ENCODE data around the gene DNLZ.
A peak's percentile ranks its signal among the peaks of the same experiment; 100 is the strongest.
"Not testable (repeated sequence)": the region's sequence is repeated elsewhere in the genome, so short reads cannot be mapped to it uniquely, and the experiment has no call there.

DNLZ gene

DNA sequence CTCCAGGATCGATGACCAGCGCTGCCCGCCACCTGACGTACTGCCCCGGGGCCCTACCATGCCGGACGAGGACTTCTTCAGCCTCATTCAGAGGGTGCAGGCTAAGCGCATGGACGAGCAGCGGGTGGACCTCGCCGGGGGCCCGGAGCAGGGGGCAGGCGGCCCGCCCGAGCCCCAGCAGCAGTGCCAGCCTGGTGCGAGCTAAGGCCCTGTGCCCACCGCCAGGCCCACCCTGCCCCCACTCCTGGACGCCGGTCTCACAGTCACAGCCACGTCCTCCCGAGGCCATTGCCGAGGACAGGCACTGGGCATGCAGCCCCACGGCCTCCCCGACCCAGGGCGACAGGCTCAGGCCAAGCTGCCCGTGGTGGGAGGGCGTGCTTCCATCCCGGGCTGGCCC, 5.5 kb downstream of the DNLZ start:
- DNase-seq = no peak

DNA sequence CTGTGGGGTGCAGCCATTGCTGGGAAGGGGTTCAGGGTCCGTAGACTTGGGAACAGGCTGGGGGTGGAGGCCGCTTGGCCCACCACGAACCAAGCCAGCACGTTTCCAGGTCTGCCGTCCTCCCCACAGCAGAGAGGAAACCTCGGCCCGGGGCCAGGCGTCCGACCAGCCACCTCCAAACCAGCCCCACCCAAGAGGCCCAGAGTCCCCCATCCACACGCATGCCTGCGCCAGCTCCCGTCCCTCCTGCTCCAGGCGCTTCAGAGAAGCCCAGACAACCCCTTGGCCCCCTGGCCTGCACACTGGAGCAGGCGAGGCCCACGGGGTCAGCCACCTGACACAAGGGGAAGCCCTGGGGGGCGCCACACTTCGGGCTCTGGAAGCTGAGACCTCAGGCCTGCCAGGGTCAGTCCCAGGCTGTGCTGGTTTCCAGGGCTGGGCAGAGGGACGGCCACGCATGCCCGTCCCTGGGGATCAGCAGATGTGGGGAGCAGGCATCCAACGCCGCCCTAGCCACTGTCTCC, 6.3 kb downstream of the DNLZ start:
- no peak for DNase-seq

DNA sequence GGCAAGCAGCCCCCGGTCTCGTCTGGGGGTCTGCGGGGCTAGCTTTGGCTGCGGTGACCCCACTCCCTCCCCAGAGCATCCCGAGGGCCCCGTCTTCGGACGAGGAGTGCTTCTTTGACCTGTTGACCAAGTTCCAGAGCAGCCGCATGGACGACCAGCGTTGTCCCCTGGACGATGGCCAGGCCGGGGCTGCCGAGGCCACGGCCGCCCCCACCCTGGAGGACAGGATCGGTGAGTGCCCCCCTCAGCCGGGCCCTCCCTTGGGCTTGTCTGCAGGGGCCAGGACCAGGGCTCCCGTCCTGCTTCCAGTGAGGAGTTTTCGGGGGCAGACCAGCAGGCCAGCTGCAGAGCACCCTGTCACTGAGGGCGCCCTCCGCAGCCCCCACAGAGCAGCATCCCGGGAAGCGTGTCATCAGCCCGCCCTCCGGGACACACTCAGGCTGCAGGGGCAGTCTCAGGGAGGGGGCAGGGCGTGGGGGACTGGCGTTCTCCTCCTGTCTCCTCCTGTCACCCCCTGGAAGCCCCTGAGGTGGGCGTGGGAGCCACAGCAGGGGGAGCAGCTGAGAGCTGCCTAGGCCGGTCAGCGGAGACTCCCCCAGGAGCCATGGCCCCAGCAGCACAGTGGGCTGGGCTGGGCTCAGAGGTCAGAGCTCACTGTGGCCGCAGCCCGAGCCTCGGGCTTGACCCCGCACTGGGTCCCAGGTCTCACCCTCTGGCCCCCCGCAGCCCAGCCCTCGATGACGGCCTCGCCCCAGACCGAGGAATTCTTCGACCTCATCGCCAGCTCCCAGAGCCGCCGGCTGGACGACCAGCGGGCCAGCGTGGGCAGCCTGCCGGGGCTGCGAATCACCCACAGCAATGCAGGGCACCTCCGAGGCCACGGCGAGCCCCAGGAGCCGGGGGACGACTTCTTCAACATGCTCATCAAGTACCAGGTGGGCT, 7.7 kb downstream of the DNLZ start:
- DNase-seq = no peak

DNA sequence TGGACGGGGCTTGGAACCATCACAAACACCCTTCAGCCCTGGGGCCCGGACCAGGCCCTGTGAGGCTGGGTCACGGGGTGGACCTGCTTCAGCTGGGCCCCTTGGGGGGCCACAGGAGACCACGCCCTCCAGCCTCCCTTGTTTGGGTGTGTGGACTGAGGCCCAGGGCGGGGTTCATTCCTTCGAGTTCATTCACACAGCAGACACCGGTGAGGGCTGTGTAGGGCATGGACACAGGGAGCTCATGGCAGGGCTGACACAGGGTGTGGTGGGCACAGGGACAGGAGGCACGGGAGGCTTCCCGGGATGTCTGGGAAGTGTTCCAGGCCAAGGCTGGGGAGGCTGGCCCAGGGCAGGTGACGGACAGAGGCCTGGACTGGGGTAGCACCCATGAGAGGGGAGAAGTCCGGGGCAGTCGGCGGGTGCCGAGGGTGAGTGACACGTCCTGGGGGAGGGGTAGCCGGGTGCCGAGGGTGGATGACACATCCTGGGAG, 8.9 kb downstream of the DNLZ start:
- no peak for DNase-seq

DNA sequence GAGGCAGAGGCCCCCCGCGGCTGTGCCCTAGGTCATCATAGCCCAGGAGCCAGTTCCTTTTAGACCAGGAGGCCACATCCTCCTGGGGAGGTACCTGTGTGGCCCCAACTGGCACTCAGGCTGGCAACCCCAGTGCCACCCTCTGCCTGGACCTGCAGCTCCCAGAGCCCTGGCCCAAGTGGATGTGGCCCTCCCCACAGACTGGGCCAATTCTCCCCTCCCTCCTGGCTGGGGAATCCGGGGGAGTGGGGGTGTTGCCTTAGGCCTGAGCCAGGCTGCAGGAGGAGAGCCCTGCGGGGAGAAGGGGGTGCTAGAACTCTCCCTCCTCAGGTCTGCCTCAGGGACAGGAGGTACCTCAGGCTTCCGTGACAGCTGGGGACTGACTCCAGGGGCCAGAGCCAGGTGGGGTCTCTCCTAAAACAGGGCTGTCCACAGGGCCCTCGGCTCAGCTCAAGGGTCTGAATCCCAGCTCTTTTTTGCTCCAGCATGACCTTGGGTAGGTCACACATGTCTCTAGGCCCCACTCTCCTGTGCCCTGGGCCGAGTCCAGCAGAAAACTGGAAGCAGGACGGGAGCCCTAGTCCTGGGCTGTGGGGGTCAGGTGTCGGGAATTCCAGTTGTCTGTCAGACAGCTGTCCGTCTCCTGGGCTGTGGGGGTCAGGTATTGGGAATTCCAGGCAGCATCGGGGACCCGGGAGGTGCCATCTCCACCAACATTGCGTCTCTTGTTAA, 9.6 kb downstream of the DNLZ start:
- no peak for DNase-seq

DNA sequence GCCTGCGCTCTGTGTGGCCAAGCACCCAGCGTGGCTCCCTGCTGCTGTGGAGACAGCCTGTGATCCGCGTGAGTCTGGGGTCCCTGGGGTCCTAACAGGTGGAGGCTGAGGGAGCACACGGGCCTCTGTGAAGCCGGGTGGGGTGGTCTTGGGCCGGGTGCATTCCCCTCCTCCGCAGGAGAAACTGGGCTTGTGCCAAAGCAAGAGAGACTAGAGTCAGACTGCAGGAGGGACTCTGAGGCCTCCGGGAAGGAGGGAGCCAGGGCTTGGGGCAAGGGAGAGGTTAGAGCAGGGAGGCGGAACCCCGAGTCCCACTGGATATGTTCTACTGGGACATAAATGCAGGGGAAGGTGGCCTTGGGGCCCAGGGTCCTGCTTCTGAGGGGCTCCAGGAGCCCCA, 10.5 kb downstream of the DNLZ start:
- no peak for DNase-seq

DNA sequence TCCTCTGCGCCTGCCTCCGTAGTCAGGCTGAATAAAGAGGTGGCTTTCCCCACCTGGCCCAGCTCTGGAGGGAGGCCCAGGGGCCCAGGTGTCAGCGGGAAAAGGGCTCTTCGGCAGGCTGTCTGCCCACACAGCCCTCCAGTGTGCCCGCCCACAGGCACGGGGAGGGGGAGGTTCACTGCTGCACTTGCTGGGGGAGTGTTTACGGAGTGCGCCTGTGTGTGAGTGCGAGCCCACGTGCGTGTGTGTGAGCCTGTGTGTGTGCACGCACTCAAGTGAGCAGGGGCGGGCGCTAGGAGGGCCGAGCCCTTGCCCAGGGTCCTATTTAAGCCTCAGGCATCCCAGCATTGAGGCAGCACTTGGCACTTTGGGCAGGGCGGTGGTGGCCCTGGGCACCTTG, 10.9 kb downstream of the DNLZ start:
- no peak for DNase-seq

DNA sequence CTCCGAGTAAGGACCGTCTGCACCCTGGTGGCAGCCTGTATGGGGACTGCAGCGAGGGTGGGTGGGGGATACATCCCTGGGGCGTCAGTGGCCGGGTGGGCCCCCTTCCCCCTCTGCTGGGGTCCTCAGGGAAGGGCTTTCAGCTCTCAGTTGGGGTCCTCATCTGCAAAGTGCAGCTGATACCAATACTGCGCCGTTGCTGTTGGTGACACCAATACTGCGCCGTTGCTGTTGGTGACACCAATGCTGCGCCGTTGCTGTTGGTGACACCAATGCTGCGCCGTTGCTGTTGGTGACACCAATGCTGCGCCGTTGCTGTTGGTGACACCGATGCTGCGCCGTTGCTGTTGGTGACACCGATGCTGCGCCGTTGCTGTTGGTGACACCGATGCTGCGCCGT, 11.7 kb downstream of the DNLZ start:
- not testable (repeated sequence) for DNase-seq

DNA sequence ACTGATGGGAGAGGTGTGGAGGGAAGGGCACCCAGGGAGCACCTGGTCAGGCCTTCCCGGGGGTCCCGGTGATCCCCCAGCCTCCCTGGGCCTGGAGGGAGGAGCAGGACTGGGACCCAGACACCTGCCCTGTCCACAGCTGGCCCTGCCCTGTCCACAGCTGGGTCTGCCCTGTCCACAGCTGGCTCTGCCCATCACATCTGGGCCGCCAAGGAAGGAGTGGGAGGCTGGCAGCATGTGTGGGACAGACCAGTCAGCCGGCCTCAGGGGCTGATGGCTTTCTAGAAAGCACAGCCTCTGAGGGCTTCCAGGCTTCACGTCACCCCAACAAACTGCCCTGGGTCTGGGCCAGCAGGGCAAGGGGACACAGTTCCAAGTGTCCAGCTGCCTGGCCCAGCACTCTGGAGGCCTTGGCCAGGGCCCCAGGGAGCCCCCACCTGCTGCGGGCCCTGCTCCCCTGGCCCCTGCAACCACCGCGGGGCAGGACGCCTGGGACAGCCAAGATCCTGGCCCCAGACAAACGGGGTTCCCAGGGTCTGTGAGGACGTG, 12.2 kb downstream of the DNLZ start:
- no peak for DNase-seq

DNA sequence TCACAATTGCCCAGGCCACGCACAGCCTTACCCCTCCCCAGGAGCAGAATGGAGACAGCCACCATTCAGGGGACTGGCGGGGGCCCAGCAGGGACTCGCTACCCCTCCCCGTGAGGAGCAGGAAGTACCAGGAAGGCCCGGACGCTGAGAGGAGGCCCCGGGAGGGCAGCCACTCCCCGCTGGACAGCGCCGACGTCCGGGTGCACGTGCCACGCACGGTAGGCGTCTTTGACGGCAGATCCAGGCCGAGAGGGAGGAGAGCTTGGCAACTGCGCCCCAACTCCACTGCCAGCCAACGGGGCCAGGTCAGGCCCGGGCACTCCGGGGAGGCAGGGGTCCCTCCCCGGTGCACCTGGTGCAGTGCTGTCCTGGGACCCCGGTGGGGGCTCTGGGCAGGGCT, 14.0 kb downstream of the DNLZ start:
- no peak for DNase-seq

DNA sequence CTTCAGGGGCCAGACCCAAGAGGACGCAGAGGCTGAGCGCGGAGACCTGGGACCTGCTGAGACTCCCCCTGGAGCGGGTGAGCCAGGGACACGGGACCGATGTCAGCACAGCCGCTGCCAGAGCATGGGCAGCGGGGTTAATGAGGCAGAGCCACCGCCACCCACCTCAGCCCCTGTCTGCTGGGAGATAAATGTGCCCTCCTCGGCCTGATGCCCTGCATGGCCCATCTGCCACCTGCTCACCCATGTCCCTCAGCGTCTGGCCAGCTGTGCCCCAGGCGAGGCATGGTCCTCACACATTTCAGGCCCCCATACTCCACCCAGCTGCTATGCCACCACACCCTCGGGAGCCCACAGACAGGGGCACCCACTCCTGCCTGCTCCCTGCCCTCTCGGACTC, 14.9 kb downstream of the DNLZ start:
- no peak for DNase-seq

DNA sequence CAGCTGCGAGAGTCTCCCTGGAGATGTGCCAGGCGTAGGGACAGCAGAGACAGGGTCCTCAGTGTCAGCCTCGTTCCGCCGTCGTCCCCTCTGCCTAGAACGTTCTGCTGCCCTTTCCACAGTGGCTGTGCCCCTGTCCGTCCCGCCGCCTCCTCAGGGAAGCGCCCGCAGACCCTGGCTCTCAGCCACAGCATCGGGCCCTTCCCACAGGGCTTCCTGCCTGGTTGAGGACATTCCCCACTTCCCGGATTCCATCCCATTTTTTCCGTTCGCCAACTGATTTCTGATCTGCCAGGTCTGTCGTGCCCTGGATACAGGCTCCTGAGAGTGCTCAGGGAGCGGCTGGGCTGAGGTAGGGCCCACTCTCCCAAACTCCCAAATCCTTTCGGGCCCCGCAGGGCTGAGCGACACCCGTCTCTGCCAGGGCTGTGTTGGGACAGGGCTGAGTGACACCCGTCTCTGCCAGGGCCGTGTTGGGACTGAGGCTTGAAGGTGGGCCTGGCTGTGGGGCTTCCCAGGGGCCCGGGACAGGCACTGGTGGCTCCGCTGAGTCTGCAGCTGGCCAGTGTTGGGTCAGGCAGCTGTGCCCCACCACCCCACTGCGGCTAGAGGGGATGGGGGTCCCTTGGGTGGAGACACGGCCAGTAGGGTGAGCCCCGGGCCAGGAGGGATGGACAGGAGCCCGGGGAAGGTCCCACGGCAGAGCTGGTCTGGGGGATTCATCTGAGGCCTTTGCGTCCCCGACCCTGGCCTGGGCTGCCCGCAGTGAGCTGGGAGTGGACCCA, 15.9 kb downstream of the DNLZ start:
- DNase-seq = no peak

DNA sequence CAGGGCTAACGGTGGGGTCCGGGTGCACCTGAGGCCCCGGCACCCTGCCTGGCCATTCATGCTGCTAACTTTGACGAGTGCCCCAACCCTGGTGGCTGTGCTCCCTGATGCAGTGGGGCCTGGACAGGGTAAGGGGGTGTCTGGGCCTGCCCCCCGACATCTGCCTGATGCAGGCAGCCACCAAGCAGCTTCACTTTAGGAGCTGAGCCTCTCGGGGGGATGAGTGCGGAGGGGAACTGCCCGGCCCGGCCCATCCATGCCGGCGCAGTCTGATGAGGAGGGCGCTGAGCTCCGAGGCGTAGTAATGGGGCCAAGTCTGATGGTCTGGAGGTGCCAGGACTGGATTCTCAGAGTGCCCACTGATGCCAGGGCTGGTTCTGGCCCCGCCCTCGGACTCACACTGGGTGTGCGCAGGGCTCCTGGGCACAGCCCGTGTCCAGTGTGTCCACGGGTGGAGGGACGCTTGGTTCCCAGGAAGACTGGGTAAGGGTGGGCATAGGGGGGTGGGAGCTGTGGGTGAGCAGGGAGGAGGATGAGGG, 16.5 kb downstream of the DNLZ start:
- DNase-seq = no peak

DNA sequence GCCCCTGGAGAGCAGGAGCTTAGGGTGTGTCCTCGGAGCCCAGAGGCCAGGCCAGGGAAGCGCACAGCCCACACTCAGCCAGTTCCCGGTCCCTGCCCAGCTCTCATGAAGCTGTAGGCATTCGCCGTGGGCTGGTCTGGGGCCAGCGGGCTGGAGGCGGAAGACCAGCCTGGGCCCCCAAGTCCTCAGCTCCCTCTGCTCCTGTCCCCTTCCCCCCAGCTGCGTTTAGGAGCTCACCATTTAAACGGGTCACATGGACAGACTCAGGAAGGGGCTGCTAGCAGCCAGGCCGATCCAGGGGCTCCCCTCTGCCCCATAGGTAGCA, 17.4 kb downstream of the DNLZ start:
- no peak for DNase-seq

DNA sequence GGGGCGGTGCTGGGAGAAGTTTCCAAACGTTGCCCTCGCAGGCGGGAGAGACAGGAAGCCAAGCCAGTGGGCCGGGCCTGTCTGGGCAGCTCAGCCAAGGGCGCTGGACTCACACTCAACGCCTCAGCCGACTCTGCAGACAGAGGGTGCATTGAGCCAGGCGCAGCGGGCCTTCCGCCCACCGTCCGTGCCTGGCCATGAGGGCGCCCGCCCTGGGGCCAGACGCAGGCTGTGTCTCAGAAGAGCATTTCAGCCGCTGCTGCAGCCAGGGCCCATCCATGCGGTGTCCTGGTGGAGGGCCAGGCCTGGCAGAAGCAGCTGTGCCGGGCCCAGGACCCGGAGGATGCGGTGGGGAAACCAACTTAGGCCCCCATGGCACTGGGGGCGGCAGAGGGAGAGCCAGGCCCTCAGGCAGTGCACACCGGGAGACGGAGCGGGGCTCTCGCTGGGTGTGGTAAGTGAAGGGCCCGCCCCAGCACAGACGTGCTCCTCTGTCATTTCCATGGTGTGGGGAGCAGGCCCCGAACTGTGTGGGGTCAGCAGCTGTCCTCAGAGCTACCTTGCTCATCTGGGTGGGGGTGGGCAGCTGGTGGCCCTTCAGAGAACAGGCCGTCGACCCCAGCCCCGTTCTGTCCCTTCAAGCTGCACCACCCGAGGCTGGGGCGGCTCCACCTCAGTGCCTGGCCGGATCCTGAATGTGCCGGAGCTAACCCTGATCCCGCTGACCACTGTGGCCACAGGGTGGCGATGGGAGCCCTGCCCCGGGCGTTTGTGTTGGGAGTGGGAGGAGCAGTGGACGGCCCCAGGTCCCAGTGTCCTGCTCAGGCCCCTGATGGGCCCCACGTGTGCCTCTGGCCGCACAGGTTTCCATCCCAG, 18.0 kb downstream of the DNLZ start:
- no peak for DNase-seq

DNA sequence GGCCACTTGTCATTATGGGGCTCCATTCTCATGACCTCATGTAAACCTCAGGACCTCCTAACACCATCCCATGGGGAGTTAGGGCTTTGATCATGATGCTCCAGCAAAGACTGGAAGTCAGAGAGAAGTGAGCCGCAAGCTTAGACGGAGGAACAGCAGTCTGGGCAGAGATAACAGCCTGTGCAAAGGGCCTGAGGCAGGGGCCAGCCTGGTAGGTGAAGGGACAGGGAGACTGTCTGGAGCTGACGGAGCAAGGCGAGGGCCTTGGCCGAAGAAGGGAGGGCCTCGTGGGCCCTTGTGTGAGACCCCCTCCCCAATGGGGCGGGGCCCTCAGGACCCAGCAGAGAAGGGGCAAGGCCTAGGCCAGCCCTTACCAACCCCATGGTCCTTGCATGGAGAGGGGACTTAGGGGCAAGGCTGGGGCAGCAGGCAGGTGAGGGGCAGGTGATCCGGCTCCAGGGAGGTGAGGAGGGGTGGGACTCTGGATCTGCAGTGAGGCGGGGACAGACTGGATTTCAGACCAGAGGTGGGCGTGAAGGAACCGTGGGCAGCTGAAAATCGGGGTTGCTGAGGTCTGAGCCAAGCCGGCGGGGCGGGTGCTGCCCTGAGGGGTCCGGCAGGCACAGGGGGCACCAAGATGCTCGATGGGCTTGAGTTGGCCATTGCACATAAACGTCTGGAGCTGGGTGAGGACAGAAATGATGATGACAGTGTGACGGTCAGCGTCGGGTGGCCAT, 18.8 kb downstream of the DNLZ start:
- no peak for DNase-seq

DNA sequence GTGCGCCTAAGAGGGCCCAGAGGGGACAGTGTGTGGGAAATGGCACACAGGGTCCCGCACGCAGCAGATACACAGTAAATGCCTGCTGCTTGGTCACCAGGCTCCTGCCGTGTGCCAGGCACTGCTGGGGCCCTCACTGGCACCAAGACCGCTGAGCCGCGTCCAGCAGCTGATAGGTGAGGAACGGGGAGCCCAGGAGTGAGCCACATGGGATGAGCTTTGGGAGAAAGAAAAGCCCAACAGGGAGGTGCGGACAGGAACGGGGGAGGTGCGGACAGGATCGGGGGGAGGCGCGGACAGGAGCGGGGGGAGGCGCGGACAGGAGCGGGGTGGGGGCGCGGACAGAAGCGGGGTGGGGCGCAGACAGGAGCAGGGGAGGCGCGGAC, 19.7 kb downstream of the DNLZ start:
- no peak for DNase-seq

DNA sequence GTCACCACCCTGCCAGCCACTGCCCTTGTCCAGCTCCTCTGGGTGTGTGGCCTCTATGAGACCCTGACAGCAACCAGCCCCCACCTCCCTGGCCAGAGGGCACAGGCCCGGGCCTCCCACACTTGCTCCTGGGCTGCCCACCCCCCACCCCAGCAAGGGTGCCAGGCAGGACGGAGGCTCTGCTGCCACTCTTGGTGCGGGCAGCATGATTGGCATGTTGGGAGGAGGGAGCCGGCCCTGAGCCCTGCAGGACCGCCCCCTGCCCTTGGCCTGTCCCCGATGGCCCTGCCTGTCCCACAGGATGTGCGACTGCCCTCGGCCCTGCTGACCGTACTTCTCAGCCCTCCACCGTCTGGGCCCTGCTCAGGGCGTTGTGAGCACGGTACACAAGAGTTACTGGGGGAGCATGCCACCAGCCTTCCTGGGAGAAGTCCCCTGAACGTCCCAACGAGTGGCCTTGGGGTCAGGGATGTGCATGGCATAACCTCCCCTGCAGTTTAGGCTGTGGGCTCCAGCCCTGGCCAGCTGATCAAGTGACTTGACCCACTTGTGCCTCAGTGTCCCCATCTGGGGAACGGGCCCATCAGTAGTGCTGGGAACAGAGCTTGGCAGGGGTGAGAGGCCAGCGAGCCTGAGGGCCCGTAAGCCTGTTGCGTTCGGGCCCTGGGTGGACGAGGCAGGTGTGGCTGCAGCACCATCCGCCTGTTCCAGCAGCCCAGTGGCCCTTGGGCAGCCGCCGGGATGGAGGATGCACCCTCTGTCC, 20.2 kb downstream of the DNLZ start:
- no peak for DNase-seq

DNA sequence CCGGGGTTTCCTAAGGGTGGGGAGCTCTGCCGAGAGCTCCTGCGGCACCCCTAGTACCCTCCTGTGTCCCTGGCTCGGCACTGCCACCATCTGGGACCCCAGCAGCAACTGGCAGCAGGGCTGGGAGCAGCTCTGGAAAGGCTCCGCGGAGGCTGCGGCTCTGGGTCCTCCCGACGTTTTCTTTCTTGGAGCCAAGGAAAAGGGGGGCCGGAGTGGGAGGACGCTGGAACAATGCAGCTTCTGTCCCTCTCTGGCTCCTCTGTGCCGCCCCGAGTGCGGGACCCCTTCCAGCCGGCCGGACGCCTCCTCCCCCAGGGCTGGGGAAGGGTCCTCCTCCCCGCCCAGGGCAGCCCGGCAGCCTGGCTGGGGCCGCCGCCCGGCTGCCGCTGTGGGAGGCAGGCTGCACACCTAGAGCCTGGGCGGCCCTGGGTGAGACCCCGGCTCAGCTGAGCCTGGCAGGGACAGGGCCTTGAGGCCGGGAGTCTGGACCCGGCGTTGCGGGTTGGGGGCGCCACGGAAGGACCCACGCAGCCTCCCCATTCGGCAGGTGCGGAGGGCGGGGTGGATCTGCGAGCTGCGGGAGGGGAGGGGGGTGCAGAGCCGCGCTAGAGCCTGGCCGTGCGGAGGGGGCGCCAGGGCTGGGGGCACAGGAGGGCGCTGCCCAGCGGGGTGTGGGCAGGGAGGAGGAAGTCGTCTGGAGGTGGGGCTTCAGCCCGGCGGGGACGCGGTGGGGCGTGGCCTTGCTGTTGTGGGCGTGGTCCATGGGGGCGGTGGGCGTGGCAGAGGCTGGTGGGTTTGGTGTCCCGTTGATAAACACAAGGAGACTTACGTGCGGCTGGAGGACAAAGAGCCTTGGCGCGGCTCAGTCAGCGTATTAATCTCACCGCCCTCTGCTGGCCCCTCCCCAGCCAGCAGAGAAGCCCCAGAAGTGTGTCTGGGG, 21.1 kb downstream of the DNLZ start:
- peak; percentile 68 for DNase-seq

Data from CD4-positive, alpha-beta T cell treated with Interleukin-21 for 1 hour (primary cell).